Fibroblast of mammary gland (primary cell): ENCODE measurements around the gene SMIM29.
"Not testable (repeated sequence)": the region's sequence is repeated elsewhere in the genome, so short reads cannot be mapped to it uniquely, and the experiment has no call there.

ENCODE experiments used
- DNase-seq: peaks from one replicate; pipeline ENCODE4 v3.0.0-alpha.2; 2010; ENCODE audit warnings: low read depth
- H3K4me3 ChIP-seq: 2 replicates; pipeline ENCODE4 v1.5.1; 2011; ENCODE audit warnings: low read depth, mild to moderate bottlenecking, low read length, moderate library complexity; ENCODE audit not compliant: control insufficient read depth
- TF ChIP-seq, protein P1 (sequence below): conservative IDR thresholded peaks from 2 replicates; pipeline ENCODE4 v1.5.1; 2011; ENCODE audit warnings: low read depth, low read length, inconsistent platforms; ENCODE audit not compliant: control insufficient read depth, insufficient read depth

SMIM29 gene

DNA sequence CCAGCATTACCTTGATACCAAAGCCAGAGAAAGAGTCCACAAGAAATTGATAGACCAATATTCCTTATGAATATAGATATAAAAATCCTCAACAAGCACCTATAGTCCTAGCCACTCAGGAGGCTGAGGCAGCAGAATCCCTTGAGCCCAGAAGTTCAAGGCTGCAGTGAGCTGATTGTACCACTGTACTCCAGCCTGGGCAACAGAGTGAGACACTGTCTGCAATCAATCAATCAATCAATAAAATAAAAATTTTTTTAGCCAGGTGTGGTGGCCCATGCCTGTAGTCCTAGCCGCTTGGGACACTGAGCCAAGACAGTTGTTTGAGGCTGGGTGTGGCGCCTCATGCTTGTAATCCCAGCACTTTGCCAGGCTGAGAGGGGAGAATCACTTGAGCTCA, 18.9 kb upstream of the SMIM29 start:
- TF ChIP-seq, protein P1, sequence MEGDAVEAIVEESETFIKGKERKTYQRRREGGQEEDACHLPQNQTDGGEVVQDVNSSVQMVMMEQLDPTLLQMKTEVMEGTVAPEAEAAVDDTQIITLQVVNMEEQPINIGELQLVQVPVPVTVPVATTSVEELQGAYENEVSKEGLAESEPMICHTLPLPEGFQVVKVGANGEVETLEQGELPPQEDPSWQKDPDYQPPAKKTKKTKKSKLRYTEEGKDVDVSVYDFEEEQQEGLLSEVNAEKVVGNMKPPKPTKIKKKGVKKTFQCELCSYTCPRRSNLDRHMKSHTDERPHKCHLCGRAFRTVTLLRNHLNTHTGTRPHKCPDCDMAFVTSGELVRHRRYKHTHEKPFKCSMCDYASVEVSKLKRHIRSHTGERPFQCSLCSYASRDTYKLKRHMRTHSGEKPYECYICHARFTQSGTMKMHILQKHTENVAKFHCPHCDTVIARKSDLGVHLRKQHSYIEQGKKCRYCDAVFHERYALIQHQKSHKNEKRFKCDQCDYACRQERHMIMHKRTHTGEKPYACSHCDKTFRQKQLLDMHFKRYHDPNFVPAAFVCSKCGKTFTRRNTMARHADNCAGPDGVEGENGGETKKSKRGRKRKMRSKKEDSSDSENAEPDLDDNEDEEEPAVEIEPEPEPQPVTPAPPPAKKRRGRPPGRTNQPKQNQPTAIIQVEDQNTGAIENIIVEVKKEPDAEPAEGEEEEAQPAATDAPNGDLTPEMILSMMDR: no peak

DNA sequence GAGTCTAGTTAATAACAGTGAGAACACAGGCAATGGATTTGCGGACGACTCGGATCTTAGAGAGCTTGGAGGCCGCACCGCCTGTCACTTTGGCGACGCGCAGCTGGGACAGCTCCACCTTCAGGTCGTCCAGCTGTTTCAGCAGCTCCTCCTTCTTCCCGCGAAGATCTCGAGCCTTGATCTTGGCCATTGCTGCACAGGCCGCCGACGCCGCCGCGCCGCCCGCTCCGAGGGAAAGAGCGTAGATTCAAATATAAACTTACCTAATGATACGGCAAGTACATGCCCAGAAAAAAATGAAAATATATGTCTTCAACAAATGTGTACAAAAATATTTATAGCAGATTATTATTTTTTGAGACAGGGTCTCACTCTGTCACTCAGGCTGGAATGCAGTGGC, 14.7 kb upstream of the SMIM29 start:
- not testable (repeated sequence) for H3K4me3 ChIP-seq, DNase-seq

More for the DNA sequence above, 18.9 kb upstream of the SMIM29 start:
- DNase-seq: no peak
- H3K4me3 ChIP-seq: no peak overlapping the region

DNA sequence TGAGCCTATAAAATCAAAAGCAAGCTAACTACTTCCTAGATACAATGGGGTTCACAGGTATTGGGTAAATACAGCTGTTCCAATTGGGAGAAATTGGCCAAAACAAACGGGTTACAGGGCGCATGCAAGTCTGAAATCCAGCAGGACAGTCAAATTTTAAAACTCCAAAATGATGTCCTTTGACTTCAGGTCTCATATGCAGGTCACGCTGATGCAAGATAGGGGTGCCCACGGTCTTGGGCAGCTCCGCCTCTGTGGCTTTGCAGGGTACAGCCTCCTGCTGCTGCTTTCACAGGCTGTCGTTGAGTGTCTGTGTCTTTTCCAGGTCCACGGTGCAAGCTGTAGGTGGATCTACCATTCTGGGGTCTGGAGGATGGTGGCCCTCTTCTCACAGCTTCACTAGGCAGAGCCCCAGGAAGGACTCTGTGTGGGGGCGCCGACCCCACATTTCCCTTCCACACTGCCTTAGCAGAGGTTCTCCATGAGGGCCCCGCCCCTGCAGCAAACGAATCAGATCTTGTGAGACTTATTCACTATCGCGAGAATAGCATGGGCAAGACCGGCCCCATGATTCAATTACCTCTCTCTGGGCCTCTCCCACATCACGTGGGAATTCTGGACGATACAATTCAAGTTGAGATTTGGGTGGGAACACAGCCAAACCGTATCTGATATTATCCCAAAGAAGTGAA, 11.9 kb upstream of the SMIM29 start:
- no peak overlapping the region for H3K4me3 ChIP-seq
- TF ChIP-seq, protein P1: no peak
- DNase-seq: no peak

DNA sequence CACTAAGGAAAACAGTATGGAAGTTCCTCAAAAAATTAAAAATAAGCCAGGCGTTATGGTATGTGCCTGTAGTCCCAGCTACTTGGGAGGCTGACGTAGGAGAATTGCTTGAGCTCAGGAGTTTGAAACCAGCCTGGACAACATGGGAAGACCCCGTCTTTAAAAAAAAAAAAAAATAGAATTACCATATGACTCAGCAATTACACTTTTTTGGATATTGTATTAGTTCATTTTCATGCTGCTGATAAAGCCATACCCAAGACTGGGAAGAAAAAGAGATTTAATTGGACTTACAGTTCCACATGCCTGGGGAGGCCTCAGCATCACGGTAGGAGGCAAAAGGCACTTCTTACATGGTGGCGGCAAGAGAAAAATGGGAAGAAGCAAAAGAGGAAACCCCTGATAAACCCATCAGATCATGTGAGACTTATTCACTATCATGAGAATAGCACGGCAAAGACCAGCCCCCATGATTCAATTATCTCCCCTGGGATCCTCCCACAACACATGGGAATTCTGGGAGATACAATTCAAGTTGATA, 10.8 kb upstream of the SMIM29 start:
- no peak overlapping the region for H3K4me3 ChIP-seq
- TF ChIP-seq, protein P1: no peak
- DNase-seq: no peak

DNA sequence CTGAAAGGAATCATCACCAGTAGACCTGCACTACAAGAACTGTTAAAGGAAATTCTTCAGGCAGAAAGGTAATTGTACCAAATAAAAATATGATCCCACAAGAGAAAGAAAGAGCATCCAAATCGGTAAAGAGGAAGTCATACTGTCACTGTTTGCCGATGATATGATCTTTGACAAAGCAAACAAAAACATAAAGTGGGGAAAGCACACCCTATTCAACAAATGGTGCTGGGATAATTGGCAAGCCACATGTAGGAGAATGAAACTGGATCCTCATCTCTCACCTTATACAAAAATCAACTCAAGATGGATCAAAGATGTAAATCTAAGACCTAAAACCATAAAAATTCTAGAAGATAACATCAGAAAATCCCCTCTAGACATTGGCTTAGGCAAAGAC, 3.6 kb upstream of the SMIM29 start:
- H3K4me3 ChIP-seq, DNase-seq: not testable (repeated sequence)

DNA sequence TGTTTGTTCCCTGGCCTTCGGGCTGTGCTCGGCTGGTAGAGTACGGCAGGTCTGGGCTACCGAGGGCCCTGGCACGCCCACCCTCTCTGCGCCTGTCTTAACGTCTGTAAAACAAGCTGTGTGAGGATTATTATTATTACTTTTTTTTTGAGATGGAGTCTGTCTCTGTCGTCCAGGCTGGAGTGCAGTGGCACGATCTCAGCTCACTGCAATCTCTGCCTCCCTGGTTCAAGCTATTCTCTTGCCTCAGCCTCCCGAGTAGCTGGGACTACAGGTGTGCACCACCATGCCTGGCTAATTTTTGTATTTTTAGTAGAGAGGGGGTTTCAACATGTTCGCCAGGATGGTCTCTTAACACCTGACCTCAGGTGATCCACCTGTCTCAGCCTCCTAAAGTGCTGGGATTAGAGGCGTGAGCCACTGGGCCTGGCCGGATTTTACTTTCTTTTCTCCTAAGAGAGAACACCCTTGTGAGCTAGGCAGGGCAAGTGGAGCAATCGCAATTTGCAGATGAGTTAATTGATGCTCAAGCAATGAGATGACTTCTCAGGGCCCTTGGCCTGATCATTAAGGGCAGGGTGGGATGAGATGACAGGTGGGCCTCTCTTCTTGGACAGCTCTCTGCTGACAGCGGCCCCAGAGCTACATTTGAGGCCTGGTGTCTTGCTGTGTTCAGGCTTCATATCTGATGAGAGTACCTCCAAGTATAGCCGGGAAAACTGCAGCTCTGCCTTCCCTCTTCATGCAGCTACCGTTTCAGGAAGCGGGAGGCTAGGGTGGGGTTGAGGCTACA, 859 bp upstream of the SMIM29 start:
- no peak for DNase-seq
- peak overlapping the region; percentile 76 for H3K4me3 ChIP-seq
- TF ChIP-seq, protein P1: no peak

DNA sequence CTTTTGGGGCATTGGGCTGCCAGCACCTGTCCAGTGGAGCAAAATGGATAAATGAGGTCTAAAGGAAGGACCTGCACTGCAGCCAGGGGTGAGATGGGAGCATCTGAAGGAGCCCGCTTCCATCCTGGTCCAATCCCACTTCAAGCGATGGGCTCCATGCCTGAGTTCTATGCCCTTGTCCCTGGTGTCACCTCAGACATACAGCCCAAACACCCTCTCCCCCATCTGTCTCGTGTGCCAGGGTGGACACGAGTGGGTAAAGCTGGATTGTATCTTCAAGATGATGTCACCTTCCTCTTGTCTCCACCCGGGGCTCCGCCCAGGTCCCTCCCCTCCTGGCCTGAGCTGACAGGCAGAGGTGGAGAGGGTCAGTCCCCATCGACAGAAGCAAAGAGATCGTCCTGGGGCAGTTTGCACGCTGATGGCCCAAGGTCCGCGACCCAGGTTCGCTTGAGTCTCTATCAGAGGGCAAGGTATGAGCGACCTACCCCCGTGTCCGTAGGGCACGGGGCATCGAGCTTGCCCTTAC, 544 bp downstream of the SMIM29 start:
- TF ChIP-seq, protein P1: no peak
- peak; percentile 50 for DNase-seq
- peak overlapping the region; percentile 85 for H3K4me3 ChIP-seq
